Activated CD4-positive, alpha-beta T cell treated with anti-CD3 and anti-CD28 coated beads for 24 hours (primary cell): ENCODE data around the gene RNASEH2B.

ENCODE experiments used
- DNase-seq, 2 donors: peaks; one replicate each; pipeline ENCODE4 v3.0.0-alpha.2; 2020; ENCODE audit warnings: low read depth in 2 of 2

RNASEH2B gene, protein sequence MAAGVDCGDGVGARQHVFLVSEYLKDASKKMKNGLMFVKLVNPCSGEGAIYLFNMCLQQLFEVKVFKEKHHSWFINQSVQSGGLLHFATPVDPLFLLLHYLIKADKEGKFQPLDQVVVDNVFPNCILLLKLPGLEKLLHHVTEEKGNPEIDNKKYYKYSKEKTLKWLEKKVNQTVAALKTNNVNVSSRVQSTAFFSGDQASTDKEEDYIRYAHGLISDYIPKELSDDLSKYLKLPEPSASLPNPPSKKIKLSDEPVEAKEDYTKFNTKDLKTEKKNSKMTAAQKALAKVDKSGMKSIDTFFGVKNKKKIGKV

DNA sequence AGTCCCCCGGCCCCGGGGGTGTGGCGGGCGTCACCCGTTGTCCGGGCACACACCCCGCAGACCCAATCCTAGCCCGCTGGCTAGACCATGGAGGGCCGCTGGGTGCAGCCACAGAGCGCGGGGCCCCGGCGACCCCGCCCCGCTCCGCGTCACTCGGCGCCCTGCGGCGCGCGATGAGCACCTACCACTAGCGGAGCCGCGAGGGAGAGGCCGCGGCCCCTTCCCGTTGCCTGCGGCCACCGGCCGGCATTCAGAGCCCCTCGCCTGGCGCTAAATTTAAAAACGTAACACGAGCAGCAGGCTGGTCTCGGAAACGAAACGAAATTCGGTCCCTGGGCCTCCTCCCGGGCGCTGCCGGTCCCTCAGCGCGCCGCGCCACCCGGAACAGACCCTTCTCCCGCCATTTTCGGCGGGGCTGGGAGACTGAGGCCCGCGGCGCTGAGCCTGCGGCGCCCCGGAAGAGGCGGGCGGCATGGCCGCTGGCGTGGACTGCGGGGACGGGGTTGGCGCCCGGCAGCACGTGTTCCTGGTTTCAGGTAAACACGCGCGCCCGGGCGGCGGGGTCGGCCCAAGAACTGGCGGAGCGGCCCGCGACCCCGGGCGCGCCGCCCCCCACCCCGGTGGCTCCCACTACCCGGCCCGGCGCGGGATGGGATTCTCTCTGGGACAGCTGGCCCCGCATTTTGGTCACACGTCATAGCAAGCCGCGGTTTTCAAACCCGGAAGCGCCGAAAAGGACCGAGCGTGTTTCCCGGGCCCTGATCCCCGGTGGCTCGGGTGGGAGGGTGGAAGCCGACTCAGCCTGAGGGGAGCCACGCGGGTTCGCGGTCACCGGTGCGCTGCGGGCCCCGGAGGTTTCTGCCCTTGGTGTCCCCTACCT is at the start of gene RNASEH2B:
Gene RNASEH2B (plus strand): TSS at position 187 of the 880 bp plus-strand sequence. CDS start 286 bp downstream, at position 473.
- peak; percentile 46 to 52 for DNase-seq

DNA sequence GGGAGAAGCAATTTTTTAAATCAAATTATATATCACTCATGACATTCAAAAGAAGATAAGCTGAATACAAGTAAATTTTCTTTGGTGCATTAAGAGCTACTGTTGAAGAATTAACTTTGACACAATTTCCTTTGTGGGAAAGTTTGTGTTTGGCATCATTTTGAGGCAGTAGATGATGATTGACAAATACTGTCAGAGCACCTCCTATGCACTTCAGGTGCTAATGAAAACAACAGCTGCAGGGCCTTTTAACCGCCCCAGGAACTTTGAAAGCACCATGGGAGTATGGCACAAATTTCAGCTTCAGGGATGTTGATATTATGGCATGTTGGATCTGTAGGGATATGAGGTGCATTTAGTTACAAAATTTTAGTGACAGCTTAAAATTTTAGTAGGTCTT is 45.1 kb upstream of the RNASEH2B start:
- DNase-seq: no peak

DNA sequence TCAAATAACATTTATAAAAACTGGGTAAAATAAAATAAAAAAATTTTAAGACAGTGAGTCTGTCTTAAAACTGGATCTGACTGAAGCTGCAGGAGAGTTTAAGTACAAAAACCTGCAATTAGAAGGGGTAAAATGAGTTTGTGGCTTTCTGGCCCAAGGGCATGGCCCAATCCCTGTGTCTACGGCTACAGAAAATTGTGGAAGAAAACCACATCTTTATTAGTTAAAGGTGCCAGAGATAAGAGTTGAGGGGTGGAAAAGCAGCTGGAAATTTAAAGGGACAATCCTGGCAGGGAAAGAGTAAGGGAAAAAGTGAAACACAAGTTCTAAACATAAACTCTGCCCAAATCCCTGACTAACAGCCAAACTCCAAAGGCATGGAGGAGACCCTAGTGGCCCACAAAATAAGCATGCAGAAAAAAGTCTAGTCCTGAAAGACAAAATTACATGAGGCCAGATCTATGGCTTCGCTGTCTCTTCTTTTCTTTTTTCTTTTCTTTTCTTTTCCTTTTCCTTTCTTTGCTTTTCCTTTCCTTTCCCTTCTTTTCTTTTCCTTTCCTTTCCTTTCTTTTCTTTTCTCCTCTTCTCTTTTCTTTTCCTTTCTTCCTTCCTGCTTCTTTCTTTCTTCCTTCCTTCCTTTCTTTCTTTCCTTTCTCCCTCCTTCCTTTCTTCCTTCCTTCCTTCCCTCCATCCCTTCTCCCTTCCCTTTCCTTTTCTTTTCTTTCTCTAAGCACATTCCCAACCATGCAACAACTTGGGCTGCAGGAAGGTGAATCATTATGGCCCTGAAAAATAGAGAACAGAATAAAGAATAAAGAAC is 42.6 kb upstream of the RNASEH2B start:
- DNase-seq: no peak

DNA sequence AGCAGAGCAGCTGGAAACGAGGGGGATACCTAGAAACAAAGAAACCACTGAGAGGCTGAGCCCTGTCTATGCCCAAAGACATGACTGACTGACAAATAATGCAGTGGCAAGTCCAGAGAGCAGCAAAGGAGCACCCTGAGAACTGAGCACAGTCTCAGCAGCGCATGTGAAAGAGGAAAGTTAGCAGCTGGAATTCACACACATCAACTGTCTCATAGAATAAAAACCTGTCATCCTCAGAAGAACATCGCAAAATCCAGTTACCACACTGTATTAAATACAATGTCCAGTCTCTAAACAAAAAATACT is 42.0 kb upstream of the RNASEH2B start:
- DNase-seq: no peak

DNA sequence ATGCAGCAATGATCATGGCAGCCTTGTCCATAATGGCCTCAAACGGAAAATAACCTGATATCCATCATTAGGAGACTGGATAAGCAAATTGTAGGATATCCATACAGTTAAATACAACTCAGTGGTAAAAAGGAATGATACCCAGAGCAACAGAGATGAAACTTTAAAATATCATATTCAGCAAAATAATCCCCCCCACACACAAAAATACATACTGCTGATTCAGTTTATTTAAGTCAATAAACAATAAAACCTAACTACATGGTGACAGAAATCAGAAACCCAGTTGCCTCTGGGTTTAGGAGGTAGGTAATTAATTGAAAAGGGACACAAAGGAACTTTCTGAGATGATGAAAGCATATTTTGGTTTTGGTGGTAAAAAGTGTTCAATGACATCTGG is 38.2 kb upstream of the RNASEH2B start:
- no peak for DNase-seq

DNA sequence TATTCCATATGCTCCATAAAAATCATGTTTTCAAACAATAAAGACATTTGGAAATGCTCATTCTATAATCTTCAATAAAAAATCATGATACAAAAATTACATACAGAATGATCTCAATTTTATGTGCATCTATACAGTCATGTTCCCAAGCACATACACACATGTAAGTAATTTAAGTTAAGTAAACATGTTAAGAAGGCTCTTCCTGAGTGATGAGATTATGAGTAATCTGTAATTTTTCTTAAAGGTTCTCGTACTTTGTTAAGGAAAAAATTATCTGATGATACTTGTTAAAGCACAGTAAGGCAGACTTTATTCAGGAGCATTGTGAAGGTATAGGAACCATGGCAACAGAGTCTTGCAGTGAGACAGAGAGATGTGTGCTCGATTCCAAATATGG is 36.1 kb upstream of the RNASEH2B start:
- no peak for DNase-seq

DNA sequence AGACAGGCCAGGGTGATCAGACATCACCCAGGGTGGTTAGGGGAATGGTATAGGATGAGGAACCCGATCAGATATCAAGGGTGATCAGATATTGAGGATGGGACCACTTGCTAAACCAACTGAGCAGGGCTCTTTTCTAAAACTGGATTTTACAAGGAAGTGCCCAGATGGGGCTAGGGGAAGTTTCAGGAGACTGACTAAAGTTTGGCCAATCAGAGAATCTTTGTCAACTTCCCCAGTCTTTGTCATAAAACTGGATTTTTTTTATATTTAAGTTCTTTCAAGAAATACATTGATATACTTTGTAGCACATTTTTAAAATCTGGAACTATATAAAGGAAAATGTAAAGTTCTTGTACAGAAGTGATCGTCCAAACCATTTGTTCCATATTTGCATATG is 35.6 kb upstream of the RNASEH2B start:
- no peak for DNase-seq

DNA sequence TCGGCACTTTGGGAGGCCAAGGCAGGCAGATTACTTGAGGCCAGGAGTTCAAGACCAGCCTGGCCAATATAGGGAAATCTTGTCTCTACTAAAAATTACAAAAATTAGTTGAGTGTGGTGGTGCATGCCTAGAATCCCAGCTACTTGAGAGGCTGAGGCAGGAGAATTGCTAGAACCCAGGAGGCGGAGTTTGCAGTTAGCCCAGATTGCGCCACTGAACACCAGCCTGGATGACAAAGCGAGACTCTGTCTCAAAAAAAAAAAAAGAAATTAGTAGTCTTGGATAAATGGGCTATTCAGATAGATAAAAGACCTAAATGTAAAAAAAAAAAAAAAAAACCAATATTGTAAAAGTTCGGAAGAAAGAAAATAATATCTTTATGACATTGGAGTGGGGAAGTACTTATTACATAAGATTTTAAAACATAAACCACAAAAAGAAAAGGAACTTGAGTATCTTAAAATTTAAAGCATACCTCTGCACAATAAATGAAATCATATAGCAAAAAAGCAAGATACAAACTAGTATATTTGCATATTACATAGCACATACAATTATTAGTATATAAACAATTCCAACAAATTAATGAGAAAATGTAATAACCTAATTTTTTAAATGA is 26.7 kb upstream of the RNASEH2B start:
- DNase-seq: no peak

DNA sequence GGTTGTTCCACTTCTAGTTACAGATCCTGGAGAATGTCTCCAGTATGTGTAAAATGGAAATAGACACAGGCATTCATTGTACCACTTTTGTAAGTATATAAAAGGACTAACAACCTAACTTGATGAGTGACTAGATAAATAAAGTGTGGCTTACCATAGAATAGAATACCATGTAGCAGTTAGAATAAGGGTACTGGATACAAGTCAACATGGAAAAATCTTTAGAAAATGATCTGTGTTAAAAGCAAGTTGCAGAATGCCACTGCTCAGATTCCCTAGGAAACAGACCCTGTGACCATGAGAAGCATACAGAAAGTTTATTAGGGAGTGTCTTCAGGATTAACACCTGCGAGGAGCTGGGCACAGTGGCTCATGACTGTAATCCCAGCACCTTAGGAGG is 25.9 kb upstream of the RNASEH2B start:
- no peak for DNase-seq

DNA sequence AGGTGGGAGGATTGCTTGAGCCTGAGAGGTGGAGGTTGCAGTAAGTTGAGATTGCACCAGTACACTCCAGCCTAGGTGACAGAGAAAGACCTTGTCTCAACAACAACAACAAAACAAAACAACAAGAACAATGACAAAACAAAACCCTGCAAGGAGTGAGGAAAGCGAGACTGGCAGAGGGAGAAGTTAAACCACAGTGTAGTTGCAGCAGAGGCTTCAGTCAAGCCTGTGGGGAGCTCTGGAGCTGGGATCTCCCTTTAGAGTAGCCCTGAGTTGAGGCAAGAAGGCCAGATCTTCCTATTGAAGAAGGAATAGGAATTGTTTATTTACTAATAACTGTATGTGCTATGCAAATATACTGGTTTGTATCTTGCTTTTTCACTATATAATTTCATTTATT is 25.3 kb upstream of the RNASEH2B start:
- no peak for DNase-seq

DNA sequence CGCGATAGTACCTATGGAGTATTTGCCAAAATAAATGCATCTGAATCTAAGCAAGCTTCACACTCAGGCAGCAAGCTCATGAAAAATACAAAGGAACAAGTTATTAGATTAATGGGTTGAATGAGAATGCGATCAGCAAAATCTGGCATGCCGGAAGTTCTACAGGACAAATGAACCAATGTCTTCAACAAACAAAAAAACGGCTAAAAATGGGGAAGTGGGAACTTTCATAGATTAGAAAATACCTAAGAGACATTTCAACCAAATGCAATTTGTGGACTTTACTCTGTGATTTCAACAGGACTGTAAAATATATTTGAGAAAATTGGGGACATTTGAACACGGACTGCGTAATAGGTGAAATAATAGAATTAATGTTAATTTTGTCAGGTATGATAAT is 22.4 kb upstream of the RNASEH2B start:
- no peak for DNase-seq

DNA sequence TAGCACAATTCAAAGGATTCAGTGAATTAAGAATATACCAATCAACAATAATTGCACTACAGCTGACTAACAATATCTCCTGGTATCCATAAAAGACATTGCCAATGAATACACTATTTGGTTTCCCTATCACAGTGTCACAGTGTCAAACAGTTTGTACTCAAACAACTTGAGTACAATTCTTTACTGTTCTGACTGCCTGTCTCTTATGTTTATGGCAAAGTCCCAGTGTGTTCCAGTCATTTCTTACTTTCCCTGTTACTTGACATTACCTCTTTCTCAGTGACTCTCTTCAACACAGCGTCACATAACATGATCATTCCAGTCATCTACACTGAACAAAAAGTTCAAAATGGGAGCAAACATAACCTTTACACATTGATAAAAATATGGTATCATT is 21.2 kb upstream of the RNASEH2B start:
- DNase-seq: no peak

DNA sequence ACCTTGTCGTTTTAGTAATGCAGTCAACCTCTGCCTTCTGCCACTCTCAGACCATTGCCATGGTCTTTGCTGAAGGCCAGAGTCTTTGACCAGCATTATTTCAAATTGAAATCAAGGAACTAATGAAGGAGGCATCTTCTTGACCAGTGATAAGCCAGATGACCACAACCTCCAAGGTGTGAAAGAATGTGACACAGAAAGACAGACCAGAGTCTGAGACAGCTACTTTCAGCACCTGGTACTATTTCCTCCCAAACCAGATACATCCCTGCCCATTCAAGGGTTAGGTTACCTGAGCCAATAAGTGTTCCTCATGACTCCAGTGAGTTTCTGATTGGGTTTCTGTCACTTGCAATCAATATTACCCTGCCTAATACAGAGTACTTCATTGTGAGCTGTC is 20.3 kb upstream of the RNASEH2B start:
- no peak for DNase-seq

DNA sequence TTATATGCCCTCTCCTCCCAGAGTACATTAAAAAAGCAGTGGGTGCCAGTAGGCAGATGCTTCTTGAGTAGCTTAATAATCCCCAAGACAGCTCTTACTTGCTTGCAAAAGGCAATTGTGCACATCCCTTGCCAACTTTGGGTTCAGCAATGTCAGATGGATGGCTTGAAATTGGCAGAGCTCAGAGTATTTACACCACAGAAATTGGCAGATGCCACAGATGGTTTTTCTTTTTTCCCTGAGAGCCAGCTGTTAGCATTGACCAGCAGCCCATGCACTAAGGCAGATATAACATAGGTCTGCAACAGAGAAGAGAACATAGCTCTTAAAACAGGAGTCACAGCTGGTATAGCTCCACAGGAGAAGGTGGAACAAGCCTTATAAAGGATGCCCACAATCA is 18.4 kb upstream of the RNASEH2B start:
- DNase-seq: no peak

DNA sequence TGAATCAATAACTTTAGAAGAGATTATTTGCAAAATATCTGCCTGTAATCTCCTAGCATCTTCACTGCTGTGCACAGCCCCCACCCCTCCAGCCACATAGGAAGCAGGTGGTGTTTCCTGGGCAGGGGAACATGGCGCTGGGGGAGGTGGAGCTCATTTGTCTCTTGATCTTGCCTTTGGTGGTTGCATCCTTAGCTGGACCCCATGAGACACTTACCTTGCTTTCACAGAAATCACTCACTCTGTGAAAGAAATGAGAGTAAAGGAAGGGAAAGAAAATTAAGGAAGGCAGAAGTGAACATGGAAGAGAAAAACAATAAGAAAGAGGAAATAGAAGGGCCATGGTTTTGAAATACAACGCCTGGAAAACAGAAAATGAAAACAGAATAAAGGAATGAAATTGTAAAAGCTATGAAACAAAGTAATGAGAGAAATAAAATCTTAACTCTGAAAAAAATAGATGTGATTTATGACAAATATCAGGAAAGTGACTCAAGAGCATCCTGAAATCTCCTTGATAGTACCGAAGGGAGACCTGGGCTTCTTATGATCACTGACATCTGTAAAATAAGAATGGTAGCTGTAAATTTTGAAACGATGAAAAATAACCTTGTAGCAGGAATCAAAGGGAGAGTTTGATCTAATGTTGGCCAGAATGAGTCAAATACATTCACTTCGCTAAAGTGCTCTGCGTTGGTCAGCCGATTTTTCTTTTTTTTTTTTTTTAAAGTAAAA is 17.2 kb upstream of the RNASEH2B start:
- DNase-seq: no peak

DNA sequence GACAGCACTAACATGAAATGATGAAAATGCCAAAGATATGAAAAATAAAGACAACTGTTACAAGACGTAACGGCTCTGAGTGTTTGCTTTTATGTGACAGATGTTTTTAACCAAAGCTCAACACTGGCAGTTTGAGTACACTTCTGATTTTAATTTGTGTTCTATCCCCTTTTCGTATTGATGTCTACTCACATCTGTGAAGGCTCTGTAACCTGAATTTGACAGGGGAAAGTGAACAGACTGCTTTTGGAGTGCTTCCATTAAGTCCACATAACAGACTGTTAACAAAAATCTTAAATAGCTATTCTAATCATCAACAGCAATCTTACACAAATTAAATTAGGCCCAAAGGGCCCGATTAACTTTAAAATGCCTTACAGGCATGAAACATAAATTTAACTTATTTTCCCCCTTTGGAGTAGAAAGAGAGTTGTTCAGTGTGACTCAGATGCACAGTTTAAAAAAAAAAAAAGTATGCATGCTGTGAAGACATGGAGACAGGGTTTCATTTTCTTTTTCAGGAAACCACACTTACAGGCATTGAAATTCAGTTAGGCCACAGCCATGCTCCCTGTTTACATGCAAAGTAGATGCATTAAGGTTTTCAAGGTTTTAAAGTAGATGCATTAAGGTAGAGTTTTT is 16.3 kb upstream of the RNASEH2B start:
- DNase-seq: no peak

DNA sequence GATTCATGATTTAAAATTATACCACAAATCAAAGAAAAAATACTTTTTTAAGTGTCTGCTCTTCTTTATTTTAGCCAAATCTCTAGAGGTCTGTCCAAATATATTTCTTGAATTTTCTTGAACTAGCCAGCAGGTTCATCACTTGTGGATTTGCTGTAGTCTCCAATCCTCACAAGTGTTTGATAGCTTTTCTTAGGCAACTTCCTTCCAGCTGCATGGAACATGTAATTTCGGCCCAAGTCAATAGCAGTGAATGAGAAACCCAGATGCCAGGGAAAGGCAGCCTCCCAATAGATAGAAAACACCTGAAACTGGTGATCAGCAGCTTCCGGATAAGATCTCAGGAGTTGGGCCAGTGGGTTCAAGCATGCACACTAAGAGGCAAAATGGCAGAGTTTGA is 15.6 kb upstream of the RNASEH2B start:
- no peak for DNase-seq

DNA sequence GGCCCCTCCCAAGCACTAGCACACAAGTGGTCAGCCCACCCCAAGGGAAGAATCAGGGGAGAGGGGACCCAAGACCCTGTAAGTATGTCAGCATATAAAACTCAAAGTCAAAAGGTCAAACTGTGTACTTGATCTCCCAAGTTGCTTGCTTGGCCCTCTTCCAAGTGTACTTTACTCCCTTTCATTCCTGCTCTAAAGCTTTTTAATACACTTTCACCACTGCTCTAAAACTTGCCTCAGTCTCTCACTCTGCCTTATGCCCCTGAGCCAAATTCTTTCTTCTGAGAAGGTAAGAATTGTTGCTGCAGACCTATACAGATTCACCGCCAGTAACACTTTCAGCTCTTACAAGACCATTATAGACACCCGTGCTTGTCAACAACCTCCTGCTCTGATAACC is 15.1 kb upstream of the RNASEH2B start:
- DNase-seq: no peak

DNA sequence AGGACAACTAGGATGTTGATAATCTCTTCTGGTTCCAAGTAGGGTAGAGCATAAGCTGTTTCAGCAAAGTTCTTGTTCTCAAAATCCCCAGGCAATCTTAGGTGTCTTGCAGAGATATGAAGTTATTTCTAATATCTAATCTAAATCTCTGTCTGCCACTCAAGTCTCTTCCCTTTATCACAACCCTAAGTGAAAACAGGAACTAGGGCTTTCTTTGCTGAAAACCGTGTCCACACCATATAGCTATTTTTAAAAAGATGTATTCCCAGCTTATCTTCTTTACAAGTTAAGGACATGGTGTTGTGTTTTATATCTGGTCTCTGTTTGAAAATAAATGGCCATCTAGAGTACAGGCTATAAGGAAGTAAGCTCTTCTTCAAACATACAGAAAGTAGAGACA is 11.3 kb upstream of the RNASEH2B start:
- DNase-seq: no peak

DNA sequence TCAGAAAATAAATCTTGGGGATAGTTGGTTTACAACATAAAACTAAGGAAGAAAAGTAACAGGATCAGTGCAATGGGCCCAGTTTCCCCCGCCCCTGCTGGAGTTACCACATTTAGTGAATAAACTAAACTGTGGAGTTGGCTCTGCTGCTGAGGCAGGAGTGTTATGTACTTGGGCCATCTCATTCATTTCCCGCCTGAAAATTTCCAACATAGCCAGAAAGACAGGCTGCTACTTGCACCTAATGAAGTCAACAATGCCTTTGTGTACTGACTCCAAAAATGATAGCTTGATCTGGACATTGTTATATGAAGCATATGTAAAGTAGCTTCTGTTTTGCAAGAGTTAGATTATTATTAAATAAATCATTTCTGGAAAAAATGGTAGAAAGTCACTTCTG is 7.9 kb upstream of the RNASEH2B start:
- DNase-seq: no peak

DNA sequence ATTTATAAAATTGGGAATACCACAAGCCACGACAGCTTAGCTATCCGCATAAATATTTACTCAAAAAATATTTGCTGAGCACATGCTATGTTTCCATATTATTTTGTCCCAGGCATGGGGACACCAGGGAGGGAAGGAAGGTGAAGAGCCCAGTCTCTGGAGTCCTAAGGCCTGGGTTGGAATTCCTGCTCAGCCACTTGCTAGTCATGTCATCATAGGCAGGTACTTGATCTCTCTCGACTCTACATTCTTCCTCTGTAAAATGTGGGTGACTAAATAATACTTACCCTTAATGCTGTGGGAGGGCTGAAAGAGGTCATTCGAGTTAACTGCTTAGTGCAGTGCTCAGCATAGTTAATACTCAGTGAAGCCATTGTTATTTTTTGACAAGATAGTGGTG is 4.3 kb upstream of the RNASEH2B start:
- no peak for DNase-seq
